GM19025 (cell line): ENCODE measurements around the gene RAB1B.

Experiments used
- ATAC-seq: cut with Tn5 transposase; IDR thresholded peaks from one replicate; pipeline ENCODE4 v1.9.1; 2021; ENCODE audit warnings: mild to moderate bottlenecking, low read depth, moderate library complexity; ENCODE audit not compliant: unreplicated experiment

The RAB1B gene

DNA sequence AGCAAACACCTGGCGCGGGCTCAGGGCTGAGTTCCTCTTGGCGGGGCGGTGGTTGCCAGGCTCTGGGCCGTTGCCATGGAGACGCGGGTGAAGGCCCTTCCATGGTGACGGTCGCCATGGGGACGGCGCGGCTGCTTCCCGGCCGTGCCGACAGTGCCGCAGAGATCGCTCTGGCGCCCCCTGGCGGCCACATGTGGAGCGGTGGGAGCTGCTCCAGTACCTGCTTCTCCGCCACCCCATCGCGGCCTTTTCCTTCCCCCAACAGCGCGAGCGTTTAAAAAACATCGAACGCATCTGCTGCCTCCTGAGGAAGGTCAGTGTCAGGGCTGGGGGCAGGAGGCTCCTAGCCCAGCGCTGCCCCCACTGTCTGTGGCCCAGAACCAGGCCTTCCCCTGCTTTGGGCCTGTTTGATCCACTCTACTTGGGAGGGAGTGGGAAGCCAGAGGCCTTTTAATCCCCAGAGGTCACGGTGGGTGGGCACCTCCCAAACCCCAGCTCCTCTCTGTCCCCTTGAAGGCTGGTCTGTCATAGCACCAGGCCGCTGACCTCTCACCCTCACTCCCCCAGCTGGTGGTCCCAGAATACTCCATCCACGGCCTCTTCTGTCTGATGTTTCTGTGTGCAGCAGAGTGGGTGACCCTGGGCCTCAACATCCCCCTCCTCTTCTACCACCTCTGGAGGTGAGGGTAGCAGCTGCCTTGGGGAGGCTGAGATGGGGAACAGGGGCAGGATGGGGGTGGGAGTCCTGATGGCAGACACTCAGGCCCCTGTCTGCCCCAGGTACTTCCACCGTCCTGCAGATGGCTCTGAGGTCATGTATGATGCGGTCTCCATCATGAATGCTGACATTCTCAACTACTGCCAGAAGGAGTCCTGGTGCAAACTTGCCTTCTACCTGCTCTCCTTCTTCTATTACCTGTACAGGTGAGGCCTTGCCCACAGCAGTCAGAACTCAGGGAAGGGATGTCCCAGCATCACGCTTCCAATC lies 14.3 kb downstream of the RAB1B start:
- ATAC-seq = peak; percentile 73

DNA sequence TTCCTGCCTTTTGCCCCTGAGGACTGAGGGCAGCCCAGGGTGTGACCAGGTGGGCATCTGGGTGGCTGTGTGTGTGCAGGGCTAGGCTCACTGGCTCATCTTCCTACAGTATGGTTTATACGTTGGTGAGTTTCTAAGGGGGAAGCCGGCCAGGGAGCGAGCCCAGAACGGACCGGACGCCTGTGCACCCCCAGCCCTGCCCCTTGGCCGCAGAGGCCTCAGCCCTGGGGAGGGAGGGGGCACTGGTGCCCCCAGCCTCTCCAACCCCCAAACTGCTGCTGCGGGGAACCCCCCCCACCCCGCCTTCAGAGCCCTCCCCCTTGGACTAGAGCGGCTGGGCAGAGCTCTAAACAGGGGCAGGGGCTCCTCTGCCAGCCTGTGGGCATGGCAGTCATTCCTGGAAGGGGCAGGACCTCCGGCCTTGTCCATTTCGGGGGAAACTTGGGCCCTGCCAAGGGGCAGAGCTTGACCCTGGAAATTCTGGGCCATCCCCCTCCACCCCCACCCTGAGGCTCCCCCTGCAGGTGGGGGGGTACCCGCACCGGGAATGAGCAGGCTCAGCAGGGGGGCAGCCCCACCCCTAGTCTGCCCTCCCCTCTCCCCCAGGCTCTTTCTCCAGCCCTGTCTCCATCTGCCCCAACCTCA lies 15.1 kb downstream of the RAB1B start:
- no peak for ATAC-seq

DNA sequence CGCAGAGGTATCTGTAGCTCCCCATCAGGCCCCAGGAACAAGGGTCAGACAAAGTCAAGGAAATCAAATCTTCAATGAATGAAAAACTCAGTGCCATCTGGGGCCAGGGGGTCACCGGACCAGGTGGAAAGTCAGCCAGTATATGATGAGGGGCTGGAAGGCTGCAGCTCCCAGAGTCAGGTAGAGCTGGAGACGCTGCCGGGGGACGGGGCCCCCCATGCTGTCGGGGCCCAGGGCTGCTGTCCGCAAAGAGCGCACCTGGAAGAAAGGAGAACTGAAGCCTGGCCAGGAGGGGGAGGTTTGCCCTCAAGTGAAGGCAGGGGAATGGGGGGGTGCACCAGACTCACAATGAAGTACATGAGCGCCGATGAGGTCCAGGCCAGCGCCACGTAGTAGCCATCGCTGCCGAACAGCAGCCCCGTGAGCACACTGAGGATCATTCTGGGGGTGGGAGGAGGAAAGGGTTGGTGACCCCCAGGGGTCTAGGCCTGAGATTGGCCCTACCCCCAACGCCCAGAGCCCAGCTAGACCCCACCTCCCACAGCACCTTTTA lies 16.2 kb downstream of the RAB1B start:
- no peak for ATAC-seq

DNA sequence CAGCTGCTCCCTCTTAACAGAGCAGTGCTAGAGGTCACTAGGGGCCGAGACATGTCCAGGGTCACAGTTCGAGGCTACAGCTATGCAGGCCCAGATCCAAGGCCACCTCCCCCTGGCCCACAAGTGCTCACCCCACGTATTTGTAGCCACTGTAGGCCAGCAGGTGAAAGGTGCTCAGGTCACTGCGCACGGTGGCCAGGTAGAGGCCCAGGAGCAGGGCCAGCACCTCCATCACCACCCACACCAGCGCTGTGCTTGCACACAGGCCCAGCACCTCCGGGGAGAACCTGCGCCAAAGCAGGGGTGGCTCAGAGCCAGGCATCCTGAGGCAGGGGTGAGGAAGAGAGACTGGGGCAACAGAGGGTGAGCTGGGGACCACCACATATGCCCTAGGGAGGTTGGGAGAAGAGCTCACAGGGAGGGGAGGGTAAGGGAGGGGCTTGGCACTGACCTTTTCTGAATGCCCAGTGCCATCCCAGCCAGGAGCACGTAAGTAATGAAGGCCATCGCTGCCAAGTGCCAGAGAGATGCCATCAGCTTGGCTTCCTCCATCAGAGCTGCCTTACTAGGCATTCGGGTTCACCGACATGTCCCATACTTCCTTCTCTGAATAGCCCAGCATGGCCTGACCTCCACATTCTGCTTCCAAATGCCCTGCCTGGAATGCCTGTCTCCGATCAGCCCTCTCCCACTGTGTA lies 17.0 kb downstream of the RAB1B start:
- ATAC-seq = no peak

DNA sequence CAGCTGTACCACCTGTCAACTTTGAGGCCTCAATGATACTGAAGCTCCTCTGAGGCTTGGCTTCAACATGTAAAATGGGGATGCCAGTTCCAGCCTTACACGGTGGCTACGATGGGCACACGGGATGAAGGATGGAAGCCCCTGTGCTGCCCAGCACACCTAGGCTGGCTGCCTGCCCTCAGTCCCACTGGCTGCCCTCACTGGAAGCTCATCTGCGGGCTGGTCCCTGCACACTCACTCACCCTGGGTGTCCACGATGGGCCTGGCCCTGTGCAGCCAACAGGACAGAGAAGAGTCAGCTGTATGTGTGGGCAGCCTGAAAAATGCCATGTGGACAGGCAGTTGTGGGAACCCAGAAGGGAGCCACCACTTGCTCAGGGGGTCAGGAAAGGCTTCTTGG lies 18.3 kb downstream of the RAB1B start:
- no peak for ATAC-seq

DNA sequence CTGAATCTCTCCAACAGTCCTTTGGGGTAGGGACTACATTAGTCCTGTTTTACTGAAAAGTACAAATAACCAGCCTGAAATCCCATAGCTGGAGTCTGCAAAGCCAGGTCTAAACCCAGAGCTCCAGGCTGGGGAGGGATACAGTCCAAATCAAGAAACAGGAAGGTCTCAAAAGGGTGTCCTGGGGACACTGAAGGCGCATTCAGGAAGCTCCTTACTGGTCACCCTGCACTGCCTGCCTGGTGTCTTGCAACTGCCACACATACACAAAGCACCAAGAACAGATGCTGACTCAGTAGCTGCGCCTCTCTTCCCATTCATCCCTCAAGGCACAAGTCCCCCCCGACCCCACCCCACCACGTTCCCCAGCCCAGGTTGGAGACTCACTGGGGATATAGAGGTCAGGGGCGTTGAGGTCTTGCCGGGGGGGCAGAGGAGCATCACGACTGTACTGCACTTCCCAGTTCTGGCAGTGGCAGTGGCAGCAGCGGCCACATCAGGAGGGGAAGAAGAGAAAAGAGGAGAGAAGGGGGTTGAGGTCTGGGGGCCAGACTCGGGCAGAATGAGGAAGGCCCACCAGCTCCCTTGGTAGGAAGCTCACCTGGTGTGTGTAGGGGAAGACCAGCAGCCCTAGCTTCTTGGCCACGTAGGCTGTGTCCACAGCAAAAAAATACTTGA lies 18.9 kb downstream of the RAB1B start:
- no peak for ATAC-seq

DNA sequence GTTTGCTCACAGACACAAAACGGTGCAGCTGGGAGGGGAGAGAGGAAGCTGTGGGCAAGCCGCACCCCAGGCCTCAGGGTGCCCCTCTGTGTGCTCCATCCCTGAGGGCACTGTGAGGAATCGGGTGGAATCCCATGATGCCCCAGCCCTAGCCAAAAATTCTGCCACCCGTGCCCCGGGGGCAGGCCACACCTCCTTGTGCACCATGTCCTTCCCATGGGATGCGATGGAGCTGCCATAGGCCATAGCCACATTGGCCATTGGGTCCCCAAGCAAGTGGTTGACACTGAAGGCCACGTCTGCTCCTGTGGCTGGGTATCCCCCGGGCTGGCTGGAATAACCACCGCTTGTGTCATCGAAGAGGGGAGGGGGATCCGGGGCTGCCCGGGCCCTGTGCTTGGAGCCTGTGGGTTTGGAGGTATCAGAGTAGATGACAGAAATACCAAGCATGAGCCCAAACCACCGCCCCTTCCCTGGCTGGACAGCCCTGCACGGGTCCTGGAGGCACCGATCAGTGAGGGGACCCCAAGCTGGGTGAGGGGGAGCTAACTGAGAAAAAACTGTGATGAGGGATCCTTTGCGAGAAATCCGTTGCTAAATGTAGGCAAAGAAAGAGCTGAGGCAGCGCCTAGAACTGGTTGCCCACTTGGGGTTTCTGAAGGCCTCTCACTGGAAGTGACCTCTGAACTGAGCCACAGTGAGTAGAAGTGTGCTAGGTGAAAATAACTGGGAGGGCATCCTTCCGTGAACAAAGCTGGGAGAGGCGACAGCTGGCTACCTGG lies 19.6 kb downstream of the RAB1B start:
- ATAC-seq = no peak

DNA sequence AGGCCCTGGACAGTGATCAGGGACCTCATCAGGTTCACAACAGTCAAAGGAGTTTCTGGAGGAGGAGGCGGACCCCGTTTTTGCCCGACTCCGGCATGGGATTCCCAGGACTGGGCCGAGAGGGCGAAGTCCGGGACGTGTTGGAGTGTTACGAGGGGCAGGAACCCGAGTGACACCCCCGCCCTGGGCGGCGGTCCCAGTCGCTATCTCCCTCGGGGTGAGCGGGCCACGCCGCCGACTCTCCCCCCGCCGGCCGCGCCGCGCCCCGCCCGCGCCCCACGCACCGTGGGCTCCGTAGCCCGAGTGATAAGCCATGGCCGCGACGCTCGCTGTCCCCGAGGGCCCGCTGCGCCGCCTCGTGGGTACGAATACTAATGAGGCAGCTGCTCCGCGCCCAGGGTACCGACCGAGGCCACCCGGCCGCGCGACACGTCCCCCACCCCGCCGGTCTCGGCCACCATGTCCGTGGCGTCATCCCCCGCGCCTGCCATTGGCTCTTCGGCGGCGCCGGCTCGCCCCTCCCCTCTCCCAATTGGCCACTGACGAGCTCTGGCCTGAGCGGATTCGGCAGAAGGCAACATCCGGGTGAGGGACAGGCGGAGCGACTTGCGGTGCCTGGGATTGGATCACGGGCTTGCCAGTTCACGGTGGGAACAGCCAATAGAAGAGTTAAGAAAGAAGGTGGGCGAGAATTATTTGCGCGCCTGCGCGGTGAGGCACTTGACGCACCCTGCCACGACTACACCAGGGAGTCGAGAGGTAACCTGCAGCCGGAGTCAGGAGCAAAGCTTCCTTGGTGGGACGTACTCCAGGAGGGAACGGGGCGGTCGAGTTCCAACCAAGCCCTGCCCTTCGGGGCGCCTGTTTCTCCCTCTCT lies 20.5 kb downstream of the RAB1B start, which contains the start of gene YIF1A:
TSS of gene YIF1A (minus strand) at position 473 of the 877 bp plus-strand sequence. CDS start at position 315, 158 bp downstream.
- peak; percentile 92 for ATAC-seq

DNA sequence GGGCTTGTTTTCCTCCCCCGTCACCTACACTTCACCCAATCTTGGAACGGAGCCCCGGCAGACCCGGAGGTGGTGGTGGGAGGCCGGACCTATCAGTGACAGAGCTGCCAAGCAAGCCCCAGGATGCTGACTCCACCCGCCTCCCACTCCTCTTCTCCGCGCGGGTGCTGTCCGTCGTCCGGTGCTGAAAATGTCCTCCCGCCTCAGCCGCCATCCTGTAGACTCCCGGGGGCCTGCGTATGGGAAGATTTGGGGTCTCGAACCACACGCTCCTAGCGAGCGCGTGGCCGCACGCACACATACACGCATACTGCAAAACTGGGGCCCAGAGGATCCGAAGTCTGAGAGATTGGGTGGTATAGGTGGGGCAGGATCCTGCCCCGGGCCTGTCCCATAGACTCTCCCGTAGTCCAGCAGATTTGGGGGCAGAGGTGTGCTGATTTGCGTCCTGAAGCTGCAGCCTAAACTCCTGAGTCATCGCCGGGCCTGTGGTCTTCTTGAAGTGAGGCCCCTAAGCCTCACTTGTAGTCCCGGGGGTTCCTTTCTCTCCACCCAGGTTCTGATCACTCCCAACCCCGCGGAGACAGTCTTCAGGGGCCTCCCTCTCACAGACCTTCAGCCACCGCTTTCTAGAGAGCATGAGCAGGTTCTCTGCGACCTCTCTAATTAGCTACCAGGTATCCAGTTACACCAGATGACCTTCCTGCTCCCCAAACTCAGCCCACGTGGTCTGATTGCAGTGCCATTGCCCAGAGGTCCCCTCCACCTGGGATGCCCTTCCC lies 21.3 kb downstream of the RAB1B start:
- peak; percentile 14 for ATAC-seq

DNA sequence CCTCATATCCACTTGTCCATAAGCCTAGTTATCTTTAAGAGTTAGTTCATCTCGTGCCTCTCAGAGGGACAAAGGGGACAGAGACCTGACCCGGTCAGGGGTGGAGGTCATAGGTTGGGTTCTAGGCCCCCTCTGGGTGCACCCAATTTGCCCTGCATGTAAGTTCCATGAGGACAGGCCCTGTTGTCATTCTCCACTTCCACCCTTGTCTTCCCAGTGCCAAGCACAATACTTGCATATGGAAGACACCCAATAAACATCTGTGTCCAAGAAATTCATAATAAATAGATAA lies 21.8 kb downstream of the RAB1B start:
- ATAC-seq = no peak

DNA sequence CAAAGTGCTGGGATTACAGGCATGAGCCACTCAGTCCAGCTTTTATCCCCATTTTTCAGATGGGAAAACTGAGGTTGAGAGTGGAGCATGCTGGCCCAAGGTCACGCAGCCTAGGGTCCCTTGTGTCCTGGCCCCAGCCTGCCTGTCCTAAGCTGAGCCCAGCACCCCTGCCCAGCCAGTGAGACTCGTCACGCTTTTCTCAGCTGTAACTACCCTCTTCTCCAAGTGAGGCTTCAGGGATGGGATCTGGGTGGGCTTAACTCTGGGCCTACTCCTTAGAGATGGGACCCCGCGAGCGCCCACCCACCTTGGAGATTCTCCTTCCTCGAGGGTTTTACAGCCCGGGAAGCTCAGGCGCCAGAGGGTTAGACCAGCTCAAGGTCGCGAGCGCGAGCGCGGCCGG lies 22.9 kb downstream of the RAB1B start:
- no peak for ATAC-seq

DNA sequence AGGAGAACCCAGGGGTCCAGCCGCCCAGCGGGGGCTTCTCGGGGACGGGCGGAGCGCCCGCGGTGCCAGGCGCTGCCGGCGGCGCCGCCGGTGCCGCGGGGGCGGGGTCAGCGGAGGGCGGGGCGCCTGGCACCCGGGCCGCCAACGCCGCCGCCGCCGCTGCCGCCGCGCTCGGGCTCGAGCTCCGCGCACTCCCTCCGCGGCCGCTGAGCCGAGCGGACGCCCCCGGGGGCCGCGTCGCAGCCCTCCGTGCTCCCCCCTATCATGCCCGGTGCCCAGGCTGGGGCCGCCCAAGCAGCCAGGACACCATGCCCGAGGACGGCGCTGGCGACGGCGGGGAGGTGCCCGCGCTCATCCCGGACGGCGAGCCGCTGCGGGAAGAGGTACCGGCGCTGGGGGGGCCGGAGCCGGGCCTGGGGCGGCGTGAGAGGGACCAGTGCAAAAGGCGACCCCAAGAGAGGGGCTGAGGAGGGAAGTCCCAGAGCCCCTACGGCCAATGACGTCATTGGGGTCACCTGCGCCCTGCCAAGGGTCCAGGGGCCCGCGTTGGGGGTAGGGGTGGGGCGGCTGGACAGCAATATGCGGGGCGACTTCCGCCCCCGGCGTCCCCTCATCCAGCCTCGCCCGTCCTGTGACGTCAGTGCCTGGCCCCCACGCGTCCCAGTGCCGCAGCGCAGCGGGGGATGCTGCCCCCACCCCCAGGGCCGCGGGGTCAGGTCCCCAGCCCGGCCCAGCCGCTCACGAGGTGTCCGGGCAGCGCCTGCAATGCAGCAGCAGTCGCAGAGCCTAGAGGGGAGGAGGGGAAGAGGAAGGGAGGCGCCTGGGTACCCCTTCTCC lies 23.5 kb downstream of the RAB1B start, which contains the start of gene TMEM151A:
TSS of gene TMEM151A (plus strand) at position 189 of the 837 bp plus-strand sequence. CDS start at position 309, 120 bp downstream.
- ATAC-seq = no peak

DNA sequence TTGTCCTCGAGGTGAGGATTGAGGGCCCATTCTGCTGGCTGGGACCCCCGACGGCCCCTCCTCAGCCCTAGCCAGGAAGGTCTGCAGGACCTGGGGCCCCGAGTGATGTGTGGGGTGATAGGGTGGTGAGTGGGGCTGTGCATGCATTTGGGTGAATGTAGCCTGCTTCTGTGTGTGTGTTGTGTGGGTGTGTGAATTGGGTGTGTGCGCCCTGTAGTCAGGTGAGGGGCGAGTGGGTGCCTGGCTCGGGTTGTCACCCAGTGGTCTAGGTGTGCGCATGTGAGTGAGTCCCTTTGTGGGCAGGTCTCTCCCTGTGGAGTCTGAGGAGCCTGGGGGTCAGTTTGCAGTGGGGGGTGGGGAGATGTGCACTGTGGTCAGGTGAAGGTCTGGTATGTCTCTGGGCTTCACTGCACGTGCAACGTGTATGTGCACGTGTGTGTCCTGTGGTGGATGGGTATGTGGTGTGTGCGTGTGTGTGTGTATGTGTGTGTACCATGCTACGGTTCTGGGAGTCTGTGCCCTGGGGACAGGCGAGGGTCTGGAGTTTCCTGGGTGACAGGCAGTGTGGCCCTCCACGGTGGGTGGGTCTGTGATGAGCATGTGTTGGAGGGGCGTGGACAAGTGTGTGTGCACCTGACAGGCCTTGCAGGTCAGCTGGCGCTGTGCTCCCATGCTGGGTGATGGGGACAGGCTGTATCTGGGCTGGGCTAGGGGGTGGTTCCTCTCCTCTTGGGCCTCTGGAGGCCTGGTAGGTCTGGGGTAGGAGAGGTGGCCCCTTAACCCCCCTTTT lies 24.3 kb downstream of the RAB1B start:
- ATAC-seq = no peak

DNA sequence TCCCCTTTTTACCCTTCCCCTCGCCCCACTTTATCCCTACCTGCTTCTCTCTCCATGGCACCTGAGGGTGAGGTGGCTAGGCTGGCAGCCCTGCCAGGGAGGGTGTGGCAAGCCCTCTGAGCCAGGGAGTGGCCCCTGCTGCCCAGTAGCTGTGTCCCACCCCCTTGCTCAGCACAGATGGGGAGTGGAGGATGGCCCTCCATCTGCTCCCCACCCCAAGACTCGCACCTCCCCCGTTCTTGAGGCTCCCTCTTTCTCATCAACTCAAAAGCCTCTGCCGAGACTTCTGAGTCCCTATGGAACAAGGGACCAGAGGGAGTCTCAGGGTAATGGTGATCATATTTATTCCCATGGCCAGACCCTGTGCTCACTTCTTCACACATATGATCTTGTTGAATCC lies 24.9 kb downstream of the RAB1B start:
- no peak for ATAC-seq

DNA sequence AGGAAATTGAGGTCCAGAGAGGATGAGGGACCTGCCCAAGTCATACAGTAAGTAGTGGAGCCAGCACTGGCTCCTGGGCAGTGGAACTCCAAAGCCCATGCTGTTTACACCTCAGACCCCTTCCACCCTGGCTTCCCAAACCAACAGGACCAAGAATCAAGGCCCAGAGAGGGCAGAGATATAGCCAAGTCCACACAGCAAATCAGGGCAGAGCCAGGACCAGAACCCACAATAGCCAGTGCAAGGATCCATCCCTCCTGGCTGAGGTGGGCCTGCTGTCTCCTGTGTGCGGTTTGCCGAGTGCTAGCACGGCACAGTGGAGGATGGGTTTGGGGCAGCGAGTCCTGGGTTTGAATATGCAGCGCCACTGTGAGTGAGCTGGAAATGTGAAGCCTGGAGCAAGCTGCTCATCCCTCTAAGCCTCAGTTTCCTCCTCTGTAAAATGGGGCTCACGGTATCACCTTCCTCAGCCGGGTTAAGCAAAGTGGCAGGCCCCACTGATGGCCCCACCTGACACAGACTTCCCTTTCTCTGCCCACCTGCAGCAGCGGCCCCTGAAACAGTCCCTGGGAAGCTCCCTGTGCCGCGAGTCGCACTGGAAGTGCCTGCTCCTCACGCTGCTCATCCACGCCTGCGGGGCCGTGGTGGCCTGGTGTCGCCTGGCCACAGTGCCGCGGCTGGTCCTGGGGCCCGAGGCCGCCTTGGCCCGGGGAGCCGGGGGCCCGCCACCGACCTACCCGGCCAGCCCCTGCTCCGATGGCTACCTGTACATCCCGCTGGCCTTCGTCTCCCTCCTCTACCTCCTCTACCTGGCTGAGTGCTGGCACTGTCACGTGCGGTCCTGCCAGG lies 25.6 kb downstream of the RAB1B start:
- ATAC-seq = no peak
